Measurements from ENCODE around the gene HOXC10. TPM values are rescaled to one million over a fixed set of nuclear protein-coding genes. Genes with fewer than 3 reads are reported as not detected.

The HOXC10 gene
- polyA plus RNA-seq, 3 donors: not detected

DNA sequence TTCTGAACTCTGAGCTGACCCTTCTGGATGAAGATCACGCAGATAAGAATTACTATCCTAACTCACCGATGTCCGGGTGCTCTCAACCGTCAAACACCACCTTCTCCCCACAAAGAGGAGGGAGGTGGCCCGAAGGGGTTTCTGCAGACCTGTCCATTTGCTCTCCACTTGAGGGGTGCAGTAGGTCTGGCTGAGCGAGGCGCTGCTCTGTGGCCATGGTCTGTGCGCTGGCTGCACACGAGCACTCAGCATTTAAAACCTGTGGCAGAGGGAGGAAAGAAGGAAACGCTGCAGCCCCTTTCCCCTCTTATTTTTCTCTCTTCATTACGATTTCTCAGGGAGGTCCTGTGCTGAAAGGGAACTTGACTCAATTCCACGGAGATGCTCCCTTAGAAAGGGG is 47.8 kb upstream of the HOXC10 start:
- H3K27me3 ChIP-seq (ENCODE audit: control insufficient read depth in 2 of 2, insufficient read depth in 2 of 2, low read length in 2 of 2): peaks cover 94 to 98% of the 10 kb centered on the region in 2 donors
- H3K9me3 ChIP-seq (replicated peaks in 1 of 2; ENCODE audit: control insufficient read depth in 1 of 2, insufficient read depth in 1 of 2, low read length in 2 of 2): peaks cover 8 to 73% of the 10 kb centered on the region in 2 donors
- H3K27ac ChIP-seq (ENCODE audit: low read depth in 1 of 2, low read length in 2 of 2): no peak overlapping the region
- intact Hi-C loops (cut with micrococcal nuclease): no loop called here
- H3K4me3 ChIP-seq (replicated peaks in 1 of 3; ENCODE audit: low read depth in 2 of 3, low read length in 3 of 3): no peak overlapping the region
- no peak for DNase-seq
- peak overlapping the region in 1 of 7 donors; percentile 23 for H3K27ac Mint-ChIP-seq
- H3K4me1 ChIP-seq (ENCODE audit: control insufficient read depth in 1 of 2, insufficient read depth in 2 of 2, low read length in 2 of 2): no peaks in the 10 kb centered on the region
- peaks cover 0 to 3% of the 10 kb centered on the region in 2 donors for H3K36me3 Mint-ChIP-seq
- peak overlapping the region in 1 of 2 donors; percentile 75 for H3K4me3 Mint-ChIP-seq
- TF ChIP-seq, protein P1, sequence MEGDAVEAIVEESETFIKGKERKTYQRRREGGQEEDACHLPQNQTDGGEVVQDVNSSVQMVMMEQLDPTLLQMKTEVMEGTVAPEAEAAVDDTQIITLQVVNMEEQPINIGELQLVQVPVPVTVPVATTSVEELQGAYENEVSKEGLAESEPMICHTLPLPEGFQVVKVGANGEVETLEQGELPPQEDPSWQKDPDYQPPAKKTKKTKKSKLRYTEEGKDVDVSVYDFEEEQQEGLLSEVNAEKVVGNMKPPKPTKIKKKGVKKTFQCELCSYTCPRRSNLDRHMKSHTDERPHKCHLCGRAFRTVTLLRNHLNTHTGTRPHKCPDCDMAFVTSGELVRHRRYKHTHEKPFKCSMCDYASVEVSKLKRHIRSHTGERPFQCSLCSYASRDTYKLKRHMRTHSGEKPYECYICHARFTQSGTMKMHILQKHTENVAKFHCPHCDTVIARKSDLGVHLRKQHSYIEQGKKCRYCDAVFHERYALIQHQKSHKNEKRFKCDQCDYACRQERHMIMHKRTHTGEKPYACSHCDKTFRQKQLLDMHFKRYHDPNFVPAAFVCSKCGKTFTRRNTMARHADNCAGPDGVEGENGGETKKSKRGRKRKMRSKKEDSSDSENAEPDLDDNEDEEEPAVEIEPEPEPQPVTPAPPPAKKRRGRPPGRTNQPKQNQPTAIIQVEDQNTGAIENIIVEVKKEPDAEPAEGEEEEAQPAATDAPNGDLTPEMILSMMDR (IDR thresholded peaks at IDR 0.05): no peak
- H2AFZ ChIP-seq (ENCODE audit: insufficient read depth, low read depth, low read length, poor library complexity, severe bottlenecking): no peak overlapping the region
- no peaks in the 10 kb centered on the region for H3K79me2 ChIP-seq (ENCODE audit: insufficient read depth, low read length)
- no peaks in the 10 kb centered on the region for H3K36me3 ChIP-seq (replicated peaks in 1 of 2; ENCODE audit: control insufficient read depth in 1 of 2, insufficient read depth in 2 of 2, low read length in 2 of 2)
- H3K27me3 Mint-ChIP-seq (ENCODE audit: low read depth in 3 of 3): peaks cover 96 to 98% (median 97%) of the 10 kb centered on the region in 3 donors
- WGBS (ENCODE audit: insufficient coverage): 10% methylated on average over 3 of the region's 12 CpGs
- no peak overlapping the region for H3K9ac ChIP-seq (ENCODE audit: insufficient read depth, low read length, poor library complexity, severe bottlenecking)
- H3K4me2 ChIP-seq (replicated peaks; ENCODE audit: extremely low read depth, low read length, poor library complexity, severe bottlenecking): no peak overlapping the region
- H3K9me3 Mint-ChIP-seq: peaks cover 6 to 42% (median 34%) of the 10 kb centered on the region in 7 donors
- peaks cover 9% of the 10 kb centered on the region for H3K4me1 Mint-ChIP-seq
- H4K20me1 ChIP-seq (ENCODE audit: insufficient read depth, low read length): no peaks in the 10 kb centered on the region

DNA sequence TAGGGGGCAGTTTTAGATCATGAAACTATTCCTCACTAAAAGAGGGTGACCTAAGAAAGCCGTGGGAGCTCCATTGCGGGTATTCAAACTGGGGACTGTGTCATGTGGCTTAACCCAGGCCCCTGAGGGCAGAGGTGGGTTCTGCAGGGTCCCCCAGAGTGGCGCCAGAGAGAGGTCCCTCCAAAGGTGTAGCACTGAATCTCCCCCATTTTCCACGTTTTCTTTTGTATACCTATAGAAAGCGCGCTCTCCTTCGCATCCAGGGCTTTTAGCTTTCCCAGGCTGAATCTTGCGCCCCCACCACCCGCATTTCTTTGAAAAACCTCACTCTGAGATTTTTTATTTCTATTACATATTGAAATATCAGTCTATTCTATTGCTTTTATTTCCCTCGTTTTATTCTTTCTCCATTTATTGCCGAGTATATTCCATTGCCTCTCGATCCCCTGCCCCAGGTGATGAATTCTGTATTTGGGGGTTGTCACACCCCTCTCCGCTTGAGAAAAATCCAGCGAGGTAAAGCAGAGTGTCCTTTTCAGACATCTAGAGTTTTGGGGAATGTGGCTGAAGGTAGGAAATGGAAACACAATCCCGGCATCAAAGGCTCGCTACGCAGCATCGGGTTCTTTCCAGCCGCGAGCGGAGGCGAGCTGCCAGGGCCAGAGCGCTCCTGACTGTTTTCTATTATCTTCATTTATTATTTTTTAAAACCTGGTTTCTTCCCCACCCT is 47.2 kb upstream of the HOXC10 start:
- intact Hi-C loops (cut with micrococcal nuclease): no loop called here
- peaks cover 0 to 3% of the 10 kb centered on the region in 2 donors for H3K36me3 Mint-ChIP-seq

More for the DNA sequence above, 47.2 kb upstream of the HOXC10 start:
- Histone ChIP-seq H3K4me2 (replicated peaks; ENCODE audit: extremely low read depth, low read length, poor library complexity, severe bottlenecking) (no peak overlapping the region), H3K79me2 (ENCODE audit: insufficient read depth, low read length) (no peaks in the 10 kb centered on the region), H3K9me3 (replicated peaks in 1 of 2; ENCODE audit: control insufficient read depth in 1 of 2, insufficient read depth in 1 of 2, low read length in 2 of 2) (peaks cover 8 to 71% of the 10 kb centered on the region in 2 donors), H3K27ac (ENCODE audit: low read depth in 1 of 2, low read length in 2 of 2) (no peak overlapping the region), H3K9ac (ENCODE audit: insufficient read depth, low read length, poor library complexity, severe bottlenecking) (no peak overlapping the region), H3K36me3 (replicated peaks in 1 of 2; ENCODE audit: control insufficient read depth in 1 of 2, insufficient read depth in 2 of 2, low read length in 2 of 2) (no peaks in the 10 kb centered on the region), H3K4me1 (ENCODE audit: control insufficient read depth in 1 of 2, insufficient read depth in 2 of 2, low read length in 2 of 2) (no peaks in the 10 kb centered on the region), H3K27me3 (ENCODE audit: control insufficient read depth in 2 of 2, insufficient read depth in 2 of 2, low read length in 2 of 2) (peaks cover 92 to 97% of the 10 kb centered on the region in 2 donors), H4K20me1 (ENCODE audit: insufficient read depth, low read length) (no peaks in the 10 kb centered on the region), H3K4me3 (replicated peaks in 1 of 3; ENCODE audit: low read depth in 2 of 3, low read length in 3 of 3) (no peak overlapping the region), H2AFZ (ENCODE audit: insufficient read depth, low read depth, low read length, poor library complexity, severe bottlenecking) (no peak overlapping the region)
- Mint-ChIP-seq H3K4me1 (peaks cover 9% of the 10 kb centered on the region), H3K4me3 (peak overlapping the region in 1 of 2 donors; percentile 75), H3K27ac (no peak overlapping the region), H3K27me3 (ENCODE audit: low read depth in 3 of 3) (peaks cover 95 to 98% (median 96%) of the 10 kb centered on the region in 3 donors), H3K9me3 (peaks cover 6 to 46% (median 34%) of the 10 kb centered on the region in 7 donors)
- 27% methylated on average over 7 of the region's 23 CpGs for WGBS (ENCODE audit: insufficient coverage)
- no peak for DNase-seq
- TF ChIP-seq, protein P1 (IDR thresholded peaks at IDR 0.05): no peak

All from CD14-positive monocyte (primary cell).